Right atrium auricular region (tissue), 2 donors: ENCODE data around the gene SUPT6H. TPM values are rescaled to one million over a fixed set of nuclear protein-coding genes. Genes with fewer than 3 reads are reported as not detected.
"Not testable (repeated sequence)": the region's sequence is repeated elsewhere in the genome, so short reads cannot be mapped to it uniquely, and the experiment has no call there.

Source experiments
- DNase-seq: peaks from one replicate; pipeline ENCODE4 v3.0.0-alpha.2; 2019; ENCODE audit warnings: low spot score
- H3K27ac ChIP-seq, 2 donors: fragments of 200-600 bp; sonication (generic); 1 replicate in 1 of 2; 2 replicates in 1 of 2; pipeline ENCODE4 v1.5.1; 2016 to 2019
- H3K27me3 ChIP-seq, 2 donors: fragments of 200-600 bp; sonication (generic); one replicate each; pipeline versions ENCODE4 v1.5.1 to v1.6.0; 2017 to 2019
- H3K36me3 ChIP-seq: fragments of 200-600 bp; sonication (generic); one replicate; pipeline ENCODE4 v1.5.1; 2016
- H3K4me1 ChIP-seq, 2 donors: fragments of 200-600 bp; sonication (generic); one replicate each; pipeline versions ENCODE4 v1.5.1 to v1.6.0; 2017 to 2019
- H3K4me3 ChIP-seq, 2 donors: fragments of 200-600 bp; sonication (generic); 1 replicate in 1 of 2; 2 replicates in 1 of 2; pipeline ENCODE4 v1.5.1; 2017 to 2019; ENCODE audit warnings: mild to moderate bottlenecking in 1 of 2, moderate library complexity in 1 of 2
- H3K9me3 ChIP-seq, 2 donors: fragments of 200-600 bp; sonication (generic); one replicate each; pipeline ENCODE4 v1.5.1; 2019
- CTCF ChIP-seq, 2 donors: fragments of 200-600 bp; sonication (generic); IDR thresholded peaks; one replicate each; pipeline ENCODE4 v1.5.1; 2019; ENCODE audit warnings: antibody characterized with exemption in 2 of 2
- total RNA-seq, 2 donors: library from RNA; depleted of rRNA; stranded (reverse); fragments of >200 nt; gene quantifications; one replicate each; pipeline ENCODE4 v1.1.0, GENCODE V29; 2016

The SUPT6H gene
- total RNA-seq, 2 donors from 2014 or later: 28.5 to 45.4 TPM

GRCh38 chr17:28720247-28720996, 58.4 kb downstream of the SUPT6H start:
- Histone ChIP-seq H3K4me3 (peak overlapping the region; percentile 86 to 88), H3K9me3 (no peaks in the 10 kb centered on the region), H3K27me3 (no peaks in the 10 kb centered on the region), H3K27ac (peak overlapping the region; percentile 91 to 92), H3K36me3 (peaks cover 42% of the 10 kb centered on the region), H3K4me1 (peaks cover 0 to 57% of the 10 kb centered on the region in 2 donors)
- no peak for DNase-seq
- no peak for TF ChIP-seq CTCF (IDR thresholded peaks at IDR 0.05)

GRCh38 chr17:28720997-28721329, 59.0 kb downstream of the SUPT6H start:
- Histone ChIP-seq H3K27ac (peak overlapping the region in 1 of 2 donors; percentile 91), H3K36me3 (peaks cover 40% of the 10 kb centered on the region), H3K4me3 (peak overlapping the region; percentile 86 to 88), H3K4me1 (peaks cover 0 to 62% of the 10 kb centered on the region in 2 donors)
- DNase-seq, H3K9me3 ChIP-seq, H3K27me3 ChIP-seq: not testable (repeated sequence)

GRCh38 chr17:28722417-28723158, 60.6 kb downstream of the SUPT6H start:
- TF ChIP-seq CTCF (IDR thresholded peaks at IDR 0.05): no peak
- H3K9me3 ChIP-seq: no peaks in the 10 kb centered on the region
- no peaks in the 10 kb centered on the region for H3K27me3 ChIP-seq
- no peak overlapping the region for H3K4me3 ChIP-seq
- no peak for DNase-seq
- no peak overlapping the region for H3K27ac ChIP-seq
- peaks cover 0 to 62% of the 10 kb centered on the region in 2 donors for H3K4me1 ChIP-seq
- peaks cover 40% of the 10 kb centered on the region for H3K36me3 ChIP-seq

- DNase-seq: no peak
- Histone ChIP-seq H3K36me3 (peaks cover 40% of the 10 kb centered on the region), H3K9me3 (no peaks in the 10 kb centered on the region), H3K4me3 (no peak overlapping the region), H3K27ac (no peak overlapping the region), H3K4me1 (peaks cover 0 to 59% of the 10 kb centered on the region in 2 donors), H3K27me3 (no peaks in the 10 kb centered on the region)
- TF ChIP-seq CTCF (IDR thresholded peaks at IDR 0.05): no peak
These were observed 61.3 kb downstream of the SUPT6H start for GRCh38 chr17:28723159-28723835.

GRCh38 chr17:28723836-28724499, 62.0 kb downstream of the SUPT6H start:
- H3K9me3 ChIP-seq, H3K27ac ChIP-seq, DNase-seq, H3K4me3 ChIP-seq, H3K27me3 ChIP-seq: not testable (repeated sequence)
- Histone ChIP-seq H3K36me3 (peaks cover 40% of the 10 kb centered on the region), H3K4me1 (peaks cover 0 to 53% of the 10 kb centered on the region in 2 donors)

GRCh38 chr17:28724500-28725165, 62.6 kb downstream of the SUPT6H start:
- Histone ChIP-seq H3K4me1 (peaks cover 0 to 53% of the 10 kb centered on the region in 2 donors), H3K27ac (no peak overlapping the region), H3K9me3 (no peaks in the 10 kb centered on the region), H3K36me3 (peaks cover 40% of the 10 kb centered on the region), H3K27me3 (no peaks in the 10 kb centered on the region), H3K4me3 (no peak overlapping the region)
- TF ChIP-seq CTCF (IDR thresholded peaks at IDR 0.05): no peak
- no peak for DNase-seq
